GM21825 (cell line): ENCODE data around the gene BMPER.
"Not testable (repeated sequence)": the region's sequence is repeated elsewhere in the genome, so short reads cannot be mapped to it uniquely, and the experiment has no call there.

ENCODE experiments used
- ATAC-seq: cut with Tn5 transposase; IDR thresholded peaks from one replicate; pipeline ENCODE4 v1.9.1; 2021; ENCODE audit warnings: mild to moderate bottlenecking, moderate library complexity; ENCODE audit not compliant: unreplicated experiment

The BMPER gene

DNA sequence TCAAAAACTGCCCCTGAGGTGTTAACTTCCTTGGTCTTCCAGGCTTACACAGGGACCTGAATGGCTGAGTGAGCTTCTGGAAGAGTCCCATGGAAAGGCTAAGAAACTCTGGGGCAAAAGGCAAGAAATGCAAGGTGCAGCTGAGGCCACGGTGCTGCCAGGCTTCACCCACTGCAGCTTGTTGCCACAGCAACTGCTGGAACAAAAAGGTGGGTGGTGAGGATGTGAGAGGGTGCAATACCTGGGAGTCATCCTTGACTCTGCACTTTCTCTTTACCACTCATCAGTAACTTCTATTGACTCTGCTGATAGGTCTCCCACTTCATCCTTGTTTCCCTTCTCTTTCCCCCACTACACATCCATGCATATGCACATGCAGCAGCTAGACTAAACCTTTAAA is 258.6 kb downstream of the BMPER start:
- no peak for ATAC-seq

DNA sequence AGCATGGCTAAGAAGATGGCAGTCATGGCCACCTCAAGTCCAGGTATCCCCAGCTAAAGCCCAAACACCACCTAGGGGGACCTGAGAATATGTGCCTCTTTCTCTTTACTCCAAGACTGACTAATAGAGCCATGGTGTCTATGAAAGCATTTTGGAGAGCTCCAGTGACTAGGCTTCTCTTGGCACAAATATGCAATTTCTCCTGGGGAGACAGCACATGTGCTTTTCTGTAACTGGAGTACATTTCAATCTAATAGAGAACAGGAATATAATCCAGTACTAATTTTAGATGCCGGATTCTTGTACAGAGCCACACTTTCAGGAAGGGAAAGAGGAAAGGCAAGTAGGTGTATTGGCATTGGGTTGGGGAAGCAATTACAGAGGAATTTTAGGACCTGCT is 260.1 kb downstream of the BMPER start:
- ATAC-seq: no peak

DNA sequence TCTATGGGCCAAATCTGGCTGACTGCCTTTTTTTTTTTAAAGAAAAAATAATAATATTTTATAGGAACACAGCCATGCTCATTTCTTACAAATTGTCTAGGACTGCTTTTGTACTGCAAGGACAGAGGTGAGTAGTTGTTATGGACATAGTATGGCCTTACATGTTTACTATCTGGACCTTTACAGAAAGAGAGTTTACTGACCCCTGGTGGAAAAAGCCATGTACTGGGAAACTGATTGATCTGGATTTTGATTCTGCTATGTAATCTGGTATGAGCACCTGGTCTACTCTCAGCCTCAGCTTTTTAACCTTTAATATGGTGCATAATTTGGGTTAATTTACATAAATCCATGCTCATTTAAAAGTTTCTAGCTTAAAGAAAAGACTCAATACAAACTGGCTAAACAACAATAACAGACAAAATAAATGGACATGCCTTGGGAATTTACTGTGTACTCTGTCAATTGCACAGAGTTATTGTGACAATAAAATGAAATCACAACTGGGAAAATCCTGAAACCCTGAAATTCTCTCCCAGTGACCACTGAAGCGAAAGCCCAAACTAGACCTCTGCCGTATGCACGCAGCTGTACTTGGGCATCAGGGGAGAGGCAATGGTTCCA is 260.7 kb downstream of the BMPER start:
- no peak for ATAC-seq

DNA sequence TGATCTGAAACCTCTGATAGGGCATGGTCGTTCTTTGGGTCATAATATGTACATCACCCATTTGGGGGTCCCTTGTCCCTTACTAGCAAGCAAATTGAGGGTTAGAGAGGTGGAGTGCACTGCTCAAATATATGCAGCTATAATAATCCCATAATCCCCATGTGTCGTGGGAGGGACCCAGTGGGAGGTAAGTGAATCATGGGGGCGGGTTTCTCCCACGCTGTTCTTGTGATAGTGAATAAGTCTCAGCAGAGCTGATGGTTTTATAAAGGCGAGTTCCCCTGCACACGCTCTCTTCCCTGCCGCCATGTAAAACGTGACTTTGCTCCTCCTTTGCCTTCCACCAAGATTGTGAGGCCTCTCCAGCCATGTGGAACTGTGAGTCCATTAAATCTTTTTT is 262.7 kb downstream of the BMPER start:
- ATAC-seq: no peak

DNA sequence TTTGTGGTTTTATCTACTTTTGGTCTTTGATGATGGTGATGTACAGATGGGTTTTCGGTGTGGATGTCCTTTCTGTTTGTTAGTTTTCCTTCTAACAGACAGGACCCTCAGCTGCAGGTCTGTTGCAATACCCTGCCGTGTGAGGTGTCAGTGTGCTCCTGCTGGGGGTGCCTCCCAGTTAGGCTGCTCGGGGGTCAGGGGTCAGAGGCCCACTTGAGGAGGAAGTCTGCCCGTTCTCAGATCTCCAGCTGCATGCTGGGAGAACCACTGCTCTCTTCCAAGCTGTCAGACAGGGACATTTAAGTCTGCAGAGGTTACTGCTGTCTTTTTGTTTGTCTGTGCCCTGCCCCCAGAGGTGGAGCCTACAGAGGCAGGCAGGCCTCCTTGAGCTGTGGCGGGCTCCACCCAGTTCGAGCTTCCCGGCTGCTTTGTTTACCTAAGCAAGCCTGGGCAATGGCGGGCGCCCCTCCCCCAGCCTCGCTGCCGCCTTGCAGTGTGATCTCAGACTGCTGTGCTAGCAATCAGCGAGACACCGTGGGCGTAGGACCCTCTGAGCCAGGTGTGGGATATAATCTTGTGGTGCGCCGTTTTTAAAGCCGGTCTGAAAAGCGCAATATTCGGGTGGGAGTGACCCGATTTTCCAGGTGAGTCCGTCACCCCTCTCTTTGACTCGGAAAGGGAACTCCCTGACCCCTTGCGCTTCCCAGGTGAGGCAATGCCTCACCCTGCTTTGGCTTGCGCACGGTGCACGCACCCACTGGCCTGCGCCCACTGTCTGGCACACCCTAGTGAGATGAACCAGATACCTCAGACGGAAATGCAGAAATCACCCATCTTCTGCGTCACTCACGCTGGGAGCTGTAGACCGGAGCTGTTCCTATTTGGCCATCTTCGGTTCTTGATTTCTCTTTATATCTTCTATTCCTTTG is 269.6 kb downstream of the BMPER start:
- ATAC-seq: not testable (repeated sequence)

DNA sequence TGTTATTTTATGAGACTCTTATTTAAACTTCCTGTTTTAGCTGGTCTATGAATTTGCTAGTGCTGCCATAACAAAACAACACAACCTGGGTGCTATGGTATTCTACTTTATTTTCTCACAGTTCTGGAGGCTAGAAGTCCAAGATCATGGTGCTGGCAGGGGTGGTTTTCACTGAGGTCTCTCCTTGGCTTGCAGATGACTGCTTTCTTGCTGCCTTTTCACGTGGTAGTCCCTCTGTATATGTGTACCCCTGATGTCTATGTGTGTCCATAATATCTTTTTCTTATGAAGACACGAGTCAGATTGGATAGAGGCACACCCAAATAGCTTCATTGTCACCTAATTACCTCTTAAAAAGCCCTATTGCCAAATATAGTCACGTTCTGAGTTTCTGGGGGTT is 270.5 kb downstream of the BMPER start:
- ATAC-seq: no peak

DNA sequence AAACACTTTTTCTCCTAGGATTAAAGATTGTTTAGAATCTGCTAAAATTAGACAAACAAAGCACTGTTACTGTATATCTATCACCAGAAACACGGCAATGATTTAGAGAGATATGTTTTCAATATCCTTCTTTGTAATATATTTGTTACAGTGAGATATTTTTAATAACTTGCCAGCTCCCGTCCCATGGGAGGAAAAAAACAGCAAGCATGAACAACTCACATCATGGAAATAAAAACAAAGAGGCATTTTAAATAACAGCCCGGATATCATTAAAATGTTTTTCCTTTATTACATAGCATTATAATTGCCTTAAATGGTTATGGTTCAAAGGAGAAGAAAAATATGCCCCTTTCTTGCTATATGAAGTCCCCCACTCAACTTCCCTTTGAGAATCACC is 272.1 kb downstream of the BMPER start:
- ATAC-seq: no peak

DNA sequence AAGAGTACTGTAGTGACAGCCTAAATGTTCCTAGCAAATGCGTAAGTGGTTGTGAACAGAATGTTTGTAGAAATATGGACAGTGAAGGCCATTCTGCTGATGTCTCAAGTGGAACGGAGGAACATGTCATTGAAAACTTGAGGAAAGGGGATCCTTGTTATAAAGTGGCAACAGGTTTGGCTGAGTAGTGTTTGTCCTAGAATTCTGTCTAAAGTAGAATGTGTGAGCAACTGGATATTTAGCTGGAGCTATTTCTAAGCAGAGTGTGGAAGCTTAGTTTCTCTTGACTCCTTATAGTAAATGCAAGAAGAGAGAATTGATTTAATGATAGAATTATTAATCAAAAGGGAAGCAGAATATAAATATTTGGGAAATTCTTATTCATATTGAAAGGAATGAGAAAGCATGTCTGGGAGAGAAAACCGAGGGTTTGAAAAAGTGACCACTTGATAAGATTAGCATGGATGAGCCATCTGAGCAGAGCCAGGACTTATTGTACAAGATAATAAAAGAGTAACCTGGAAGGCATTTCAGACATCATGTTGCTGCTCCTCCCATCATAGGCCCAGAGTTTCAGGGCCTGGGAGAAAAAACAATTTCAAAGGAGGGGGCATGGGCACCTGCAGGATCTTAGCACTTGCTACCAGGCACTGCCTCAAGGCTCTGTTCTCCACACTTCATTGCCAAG is 276.1 kb downstream of the BMPER start:
- ATAC-seq: no peak

DNA sequence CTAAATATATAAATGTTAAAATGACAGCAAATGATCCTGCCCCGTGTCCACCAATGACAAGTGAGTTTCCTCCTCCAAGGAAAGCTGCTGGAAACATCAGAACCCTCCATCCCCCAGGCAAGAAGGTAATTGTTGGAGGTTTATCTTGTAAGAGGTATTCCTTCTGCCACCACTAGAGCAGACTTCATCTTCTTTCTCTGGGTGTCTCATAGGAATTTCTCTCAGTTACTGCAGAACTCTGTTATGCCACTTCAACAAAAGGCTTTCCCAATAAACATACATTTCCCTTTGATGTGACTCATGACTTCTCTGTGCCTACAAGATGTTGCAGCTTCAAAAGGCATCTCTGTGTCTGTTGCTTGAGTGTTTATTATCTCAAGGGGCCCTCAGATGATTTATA is 279.1 kb downstream of the BMPER start:
- no peak for ATAC-seq

DNA sequence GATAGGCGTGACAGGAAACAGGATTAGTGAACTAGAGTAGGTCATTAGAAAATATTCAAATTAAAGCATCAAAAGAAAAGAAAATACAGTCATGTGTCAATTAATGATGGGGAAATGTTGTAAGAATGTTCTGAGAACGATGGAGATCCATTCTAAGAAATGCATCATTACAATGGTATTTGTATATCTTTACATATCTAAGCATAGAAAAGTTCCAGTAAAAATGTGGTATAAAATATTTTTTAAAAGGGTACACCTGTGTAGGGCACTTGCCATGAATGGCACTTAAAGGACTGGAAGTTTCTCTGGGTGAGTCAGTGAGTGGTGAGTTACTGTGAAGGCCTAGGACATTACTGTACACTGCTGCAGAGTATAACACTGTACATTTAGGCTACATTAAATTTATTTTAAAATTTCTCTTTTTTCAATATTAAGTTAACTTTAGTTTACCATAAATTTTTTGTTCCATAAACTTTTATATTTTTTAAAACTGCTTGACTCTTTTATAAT is 282.5 kb downstream of the BMPER start:
- no peak for ATAC-seq

DNA sequence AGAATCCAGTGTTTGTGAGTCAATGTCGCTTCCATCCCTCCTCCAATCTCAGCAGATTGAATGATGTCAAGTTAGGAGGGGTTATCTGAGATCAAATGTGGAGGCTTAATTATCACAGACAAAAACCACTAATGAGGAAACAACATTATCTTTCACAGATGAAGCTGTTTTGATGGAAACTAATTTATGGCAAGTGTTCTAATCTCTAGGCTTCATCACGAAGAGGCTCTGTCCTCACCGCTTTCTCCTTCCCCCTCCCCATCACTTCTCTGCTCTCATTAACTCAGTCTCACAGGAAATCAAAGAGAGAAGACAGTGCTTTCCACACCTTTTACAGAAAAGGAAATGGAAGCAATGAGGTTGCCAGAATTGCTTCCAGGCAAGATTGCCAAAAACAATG is 283.7 kb downstream of the BMPER start:
- no peak for ATAC-seq

DNA sequence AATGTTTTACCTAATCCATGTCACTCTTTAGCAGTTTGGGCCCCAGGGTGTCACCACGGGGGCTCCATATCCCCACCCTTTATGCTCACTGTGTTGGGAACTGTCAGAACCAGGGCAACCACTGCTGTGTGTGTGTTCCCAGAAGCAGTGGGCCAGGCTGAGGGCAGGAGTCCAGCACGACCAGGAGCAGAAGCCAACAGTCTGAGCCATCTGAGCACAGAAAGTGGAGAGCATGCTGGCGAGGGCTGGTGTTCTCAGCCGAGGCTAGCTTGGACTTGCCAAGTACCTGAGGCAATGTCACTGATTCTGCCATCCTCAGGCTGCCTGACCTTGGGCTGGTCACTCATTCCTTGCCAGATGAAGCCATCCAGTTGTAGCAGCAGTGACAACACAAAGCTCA is 285.0 kb downstream of the BMPER start:
- no peak for ATAC-seq

DNA sequence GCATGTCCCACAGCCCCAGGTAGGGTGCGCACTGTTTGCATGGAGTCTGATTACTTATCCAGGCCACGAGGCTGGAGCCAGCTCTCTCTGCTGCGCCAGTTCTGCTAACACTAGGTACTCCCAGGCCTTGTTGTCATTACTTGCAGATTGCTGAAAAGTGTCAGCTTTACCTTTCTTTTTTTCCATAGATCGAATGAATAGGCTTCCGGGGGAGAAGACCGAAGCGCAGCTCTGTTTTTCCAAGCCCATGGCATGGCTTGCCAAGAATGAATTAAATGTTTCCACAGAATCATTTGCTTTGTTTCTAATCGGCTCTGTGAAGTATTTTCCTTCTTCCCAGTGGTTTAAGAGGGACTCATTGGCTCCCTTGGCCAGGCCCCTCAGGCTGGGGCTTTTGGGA is 285.8 kb downstream of the BMPER start:
- ATAC-seq: no peak

DNA sequence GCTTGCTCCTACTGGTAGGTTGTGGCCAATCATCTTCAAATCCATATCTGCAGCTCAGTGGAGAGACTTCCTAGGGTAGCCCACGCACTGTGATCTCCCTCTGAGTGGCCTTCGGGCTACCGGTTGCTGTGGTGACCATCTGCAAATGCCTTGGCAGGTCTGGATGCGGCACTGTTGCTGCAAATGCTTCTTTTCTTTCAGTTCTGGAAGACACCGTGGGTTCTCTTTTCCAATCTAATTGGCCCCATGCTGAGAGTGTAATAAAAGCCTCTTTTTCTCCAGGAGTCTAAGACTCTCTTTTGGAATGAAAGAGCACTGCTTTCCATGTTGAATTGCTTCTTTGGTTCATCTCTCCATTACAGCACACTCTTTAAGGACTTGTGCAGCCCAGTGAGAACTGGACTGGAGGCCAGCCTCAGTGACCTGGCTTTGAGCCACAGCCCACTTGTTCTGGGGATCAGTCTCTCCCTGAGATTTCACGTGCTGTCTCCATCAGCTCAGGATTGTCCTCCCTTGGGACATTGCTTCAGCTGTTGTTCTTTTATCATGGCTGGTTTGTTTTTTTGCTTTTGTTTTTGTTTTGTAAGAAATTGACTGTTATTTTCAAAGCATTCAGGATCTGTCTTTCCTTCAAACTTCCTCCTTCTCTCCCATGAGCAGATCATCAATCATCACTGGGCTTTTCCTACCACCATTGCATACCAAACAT is 286.6 kb downstream of the BMPER start:
- no peak for ATAC-seq

DNA sequence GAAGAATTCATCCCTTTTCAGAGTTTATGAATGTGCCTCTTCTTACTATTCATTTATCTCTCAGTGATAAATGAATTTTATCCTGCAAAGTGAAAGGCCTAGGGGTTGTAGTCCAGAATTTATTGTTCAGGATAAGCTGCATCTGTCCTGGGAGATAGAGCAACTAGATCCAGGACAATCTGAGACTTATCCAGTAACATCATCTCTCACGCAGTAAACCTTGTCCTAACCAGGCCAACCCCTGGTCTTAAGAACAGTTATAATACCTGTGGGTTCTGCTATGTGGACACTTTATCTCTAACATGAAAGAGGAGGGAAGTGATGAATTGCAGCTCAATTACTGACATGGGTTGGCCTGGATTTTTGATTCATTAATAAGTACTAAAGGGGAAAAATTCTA is 287.6 kb downstream of the BMPER start:
- ATAC-seq: no peak

DNA sequence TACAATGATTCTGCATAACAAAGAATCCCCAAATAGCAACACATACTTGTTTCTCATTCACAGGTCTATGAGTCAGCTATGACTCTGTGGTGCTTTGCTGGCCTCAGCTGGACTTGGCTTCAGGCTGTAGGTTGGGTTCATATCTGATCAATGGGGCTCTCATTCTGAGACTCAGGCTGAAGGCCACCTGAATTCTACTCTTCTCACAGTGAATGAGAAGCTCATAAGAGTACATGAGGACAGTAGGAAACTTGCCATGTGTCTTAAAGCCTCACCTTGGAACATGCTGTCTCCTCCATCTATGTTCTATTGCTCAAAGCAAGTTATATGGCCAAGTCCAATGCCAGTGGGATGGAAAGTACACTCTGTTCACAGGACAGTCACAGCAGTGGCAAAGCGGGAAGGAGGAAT is 292.9 kb downstream of the BMPER start:
- no peak for ATAC-seq
